NAMALWA (cell line): Measurements from ENCODE around the gene MC1R.
"Not testable (repeated sequence)": the region's sequence is repeated elsewhere in the genome, so short reads cannot be mapped to it uniquely, and the experiment has no call there.

Experiments used
- DNase-seq: peaks from one replicate; pipeline ENCODE4 v3.0.0-alpha.2; 2015; ENCODE audit warnings: low spot score

The MC1R gene

GRCh38 chr16:89918453-89919347, at the start of gene MC1R:
MC1R (plus strand) TSS chr16:89918862; CDS start chr16:89919259, 397 bp downstream.
- DNase-seq = peak; percentile 87

GRCh38 chr16:89869911-89870310, 48.8 kb upstream of the MC1R start:
- no peak for DNase-seq

- no peak for DNase-seq
Observed at GRCh38 chr16:89870440-89870839, 48.2 kb upstream of the MC1R start.

- DNase-seq = no peak
Observed at GRCh38 chr16:89871895-89872294, 46.8 kb upstream of the MC1R start.

- peak; percentile 92 for DNase-seq
Observed at GRCh38 chr16:89873109-89873971, 45.3 kb upstream of the MC1R start, which contains the start of gene TCF25. TCF25 (plus strand) TSS chr16:89873592; CDS start chr16:89873668, 76 bp downstream.

- peak; percentile 95 for DNase-seq
Observed at GRCh38 chr16:89873972-89874689, 44.5 kb upstream of the MC1R start.

- not testable (repeated sequence) for DNase-seq
Observed at GRCh38 chr16:89879123-89879522, 39.5 kb upstream of the MC1R start.

GRCh38 chr16:89880477-89881367, 37.9 kb upstream of the MC1R start:
- no peak for DNase-seq

GRCh38 chr16:89881368-89881730, 37.3 kb upstream of the MC1R start:
- no peak for DNase-seq

- DNase-seq = no peak
Observed at GRCh38 chr16:89883346-89884040, 35.2 kb upstream of the MC1R start.

- no peak for DNase-seq
Observed at GRCh38 chr16:89884041-89884421, 34.6 kb upstream of the MC1R start.

GRCh38 chr16:89887243-89887642, 31.4 kb upstream of the MC1R start:
- no peak for DNase-seq

- no peak for DNase-seq
Observed at GRCh38 chr16:89890200-89890599, 28.5 kb upstream of the MC1R start.

GRCh38 chr16:89890886-89891657, 27.6 kb upstream of the MC1R start:
- DNase-seq = no peak

- no peak for DNase-seq
Observed at GRCh38 chr16:89892055-89892630, 26.5 kb upstream of the MC1R start.

- no peak for DNase-seq
Observed at GRCh38 chr16:89892635-89893034, 26.0 kb upstream of the MC1R start.

- DNase-seq = no peak
Observed at GRCh38 chr16:89893642-89894548, 24.8 kb upstream of the MC1R start.
